Effector memory CD8-positive, alpha-beta T cell (primary cell): Measurements from ENCODE around the gene EPHA8.

Experiments
- ATAC-seq: fragments of 150-1000 bp; cut with Tn5 transposase; replicated peaks from 2 replicates; pipeline ENCODE4 v1.10.0; 2021; ENCODE audit warnings: mild to moderate bottlenecking, moderate library complexity
- DNase-seq, 3 experiments: peaks; one replicate each; pipeline ENCODE4 v3.0.0; 2021
- H3K27ac Mint-ChIP-seq, 2 donors: one replicate each; pipeline ENCODE4 v1.8.0; 2022; ENCODE audit warnings: mild to moderate bottlenecking in 2 of 2, mixed read lengths in 2 of 2, moderate library complexity in 2 of 2
- H3K27me3 Mint-ChIP-seq, 2 donors: one replicate each; pipeline ENCODE4 v1.8.0; 2022; ENCODE audit warnings: mixed read lengths in 2 of 2
- H3K36me3 Mint-ChIP-seq: one replicate; pipeline ENCODE4 v1.8.0; 2022; ENCODE audit warnings: mild to moderate bottlenecking, moderate library complexity, mixed read lengths; ENCODE audit not compliant: insufficient read depth
- H3K4me1 Mint-ChIP-seq, 2 donors: one replicate each; pipeline ENCODE4 v1.8.0; 2022; ENCODE audit warnings: low read depth in 2 of 2, mixed read lengths in 2 of 2
- H3K4me3 Mint-ChIP-seq, 2 donors: one replicate each; pipeline ENCODE4 v1.8.0; 2022; ENCODE audit warnings: mild to moderate bottlenecking in 2 of 2, mixed read lengths in 2 of 2, moderate library complexity in 2 of 2
- H3K9me3 Mint-ChIP-seq, 2 donors: one replicate each; pipeline ENCODE4 v1.8.0; 2022; ENCODE audit warnings: mixed read lengths in 2 of 2

Gene EPHA8

DNA sequence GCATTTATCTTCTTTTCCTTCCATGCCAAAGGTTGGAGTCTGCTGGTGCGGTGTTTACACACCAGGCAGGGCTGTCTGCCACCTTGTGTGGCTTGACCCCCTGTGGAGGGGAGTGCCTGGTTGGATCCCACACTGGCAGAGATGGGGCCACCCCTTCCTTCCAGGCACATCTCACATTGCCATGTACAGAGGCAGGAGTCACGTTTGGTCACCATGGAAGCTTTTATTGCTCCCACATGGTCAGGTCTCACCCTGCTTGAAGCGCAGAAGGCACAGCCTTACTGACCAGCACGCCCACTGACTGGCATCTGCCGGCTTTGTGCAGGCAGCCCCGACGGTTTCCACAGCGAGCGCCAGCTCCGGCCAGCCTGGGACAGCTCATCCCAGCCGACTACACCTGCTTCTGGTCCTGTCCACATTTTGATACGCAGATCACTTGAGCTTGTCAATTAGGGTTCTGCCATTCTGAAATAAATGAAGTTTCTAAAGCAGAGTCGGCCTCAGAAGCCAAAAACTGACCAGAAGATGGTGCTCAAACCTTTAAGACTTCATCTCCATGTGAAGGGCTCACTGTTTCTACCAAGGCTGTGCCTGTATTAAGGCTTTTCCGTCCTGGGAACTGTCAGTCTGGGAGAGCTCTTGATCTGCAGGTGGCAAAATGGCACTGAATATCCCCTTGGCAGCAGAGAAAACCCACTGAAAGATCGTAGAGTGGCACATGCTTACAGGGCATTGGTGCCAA lies 35.6 kb upstream of the EPHA8 start:
- no peaks in the 10 kb centered on the region for H3K9me3 Mint-ChIP-seq
- H3K27ac Mint-ChIP-seq: peak overlapping the region in 1 of 2 donors; percentile 47
- DNase-seq (no peak), ATAC-seq (no peak)
- H3K27me3 Mint-ChIP-seq: no peaks in the 10 kb centered on the region
- H3K36me3 Mint-ChIP-seq: peaks cover 34% of the 10 kb centered on the region
- H3K4me3 Mint-ChIP-seq: no peak overlapping the region
- no peaks in the 10 kb centered on the region for H3K4me1 Mint-ChIP-seq

DNA sequence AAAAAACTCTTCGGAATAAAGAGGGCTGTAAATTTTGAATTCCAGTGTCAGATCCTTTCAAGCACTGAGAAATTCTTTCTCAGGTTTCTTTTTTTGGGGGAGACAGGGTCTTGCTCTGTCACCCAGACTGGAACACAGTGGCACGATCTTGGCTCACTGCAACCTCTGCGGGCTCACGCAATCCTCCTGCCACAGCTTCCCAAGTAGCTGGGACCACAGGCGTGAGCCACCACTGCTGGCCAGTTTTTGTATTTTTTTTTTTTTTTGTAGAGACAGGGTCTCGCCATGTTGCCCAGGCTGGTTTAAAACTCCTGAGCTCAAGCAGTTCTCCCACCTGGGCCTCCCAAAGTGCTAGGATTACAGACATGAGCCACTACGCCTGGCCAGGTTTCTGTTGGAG lies 34.8 kb upstream of the EPHA8 start:
- Mint-ChIP-seq H3K36me3 (peaks cover 27% of the 10 kb centered on the region), H3K27ac (peak overlapping the region in 1 of 2 donors; percentile 47), H3K4me3 (no peak overlapping the region), H3K9me3 (no peaks in the 10 kb centered on the region), H3K27me3 (no peaks in the 10 kb centered on the region), H3K4me1 (no peaks in the 10 kb centered on the region)
- ATAC-seq (no peak), DNase-seq (no peak)

DNA sequence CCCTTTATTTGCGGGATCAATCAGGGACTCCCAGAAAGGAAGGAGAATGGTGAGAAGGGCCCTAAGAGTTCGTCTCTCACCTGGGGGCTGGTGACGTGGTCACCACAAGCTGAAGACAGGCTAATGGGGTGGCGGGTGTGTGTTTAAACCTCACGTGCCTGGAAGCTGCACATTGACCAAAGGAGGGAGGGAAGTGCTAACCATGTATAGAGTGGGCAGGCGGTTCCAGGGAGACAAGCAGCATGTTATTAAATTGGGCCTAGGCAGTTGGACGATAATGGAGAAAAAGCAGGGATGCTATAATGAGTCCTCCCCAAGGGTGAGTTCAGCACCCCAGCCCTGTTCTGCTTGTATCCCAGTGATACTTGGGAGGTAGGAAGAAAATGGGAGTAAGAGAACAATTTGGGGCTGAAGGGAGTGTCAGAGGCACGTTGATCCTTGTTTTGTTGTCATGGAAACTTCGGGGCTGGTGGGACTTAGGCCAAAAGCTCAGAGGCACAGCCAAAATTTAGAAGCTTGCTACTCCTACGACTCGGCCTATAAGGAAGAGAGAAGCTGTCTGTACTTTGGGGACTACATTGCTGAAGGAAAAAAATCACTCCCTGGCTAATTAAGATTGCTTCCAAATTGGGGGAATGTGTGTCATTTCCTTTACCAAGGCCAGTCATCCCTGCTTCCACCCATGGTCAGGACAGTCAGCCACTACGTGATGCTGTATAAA lies 33.2 kb upstream of the EPHA8 start:
- Mint-ChIP-seq H3K27ac (peak overlapping the region in 1 of 2 donors; percentile 2), H3K4me3 (no peak overlapping the region), H3K9me3 (no peaks in the 10 kb centered on the region), H3K27me3 (no peaks in the 10 kb centered on the region), H3K36me3 (peaks cover 15% of the 10 kb centered on the region), H3K4me1 (no peaks in the 10 kb centered on the region)
- DNase-seq (no peak), ATAC-seq (no peak)

DNA sequence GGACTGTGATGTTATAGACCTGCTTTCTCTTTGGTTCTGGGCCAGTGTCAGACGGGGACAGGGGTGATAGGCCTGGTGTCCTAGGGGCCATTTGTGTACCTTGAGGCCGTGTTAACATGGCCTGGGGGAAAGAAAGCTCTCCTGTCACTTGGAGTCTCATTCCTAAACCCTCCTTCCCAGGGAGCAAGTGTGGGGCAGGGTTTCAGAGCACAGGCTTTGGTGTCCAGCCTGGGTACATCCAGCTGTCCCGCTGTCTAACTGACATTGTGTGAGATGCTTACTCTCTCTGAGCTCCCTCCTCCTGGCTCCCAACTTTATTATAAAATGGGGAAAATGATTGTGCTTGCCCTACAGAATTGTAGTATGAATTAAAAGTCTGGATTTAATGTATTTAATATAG lies 32.6 kb upstream of the EPHA8 start:
- Mint-ChIP-seq H3K9me3 (no peaks in the 10 kb centered on the region), H3K27ac (no peak overlapping the region), H3K4me3 (no peak overlapping the region), H3K27me3 (no peaks in the 10 kb centered on the region), H3K36me3 (peaks cover 15% of the 10 kb centered on the region), H3K4me1 (no peaks in the 10 kb centered on the region)
- no peak for DNase-seq
- ATAC-seq: no peak

DNA sequence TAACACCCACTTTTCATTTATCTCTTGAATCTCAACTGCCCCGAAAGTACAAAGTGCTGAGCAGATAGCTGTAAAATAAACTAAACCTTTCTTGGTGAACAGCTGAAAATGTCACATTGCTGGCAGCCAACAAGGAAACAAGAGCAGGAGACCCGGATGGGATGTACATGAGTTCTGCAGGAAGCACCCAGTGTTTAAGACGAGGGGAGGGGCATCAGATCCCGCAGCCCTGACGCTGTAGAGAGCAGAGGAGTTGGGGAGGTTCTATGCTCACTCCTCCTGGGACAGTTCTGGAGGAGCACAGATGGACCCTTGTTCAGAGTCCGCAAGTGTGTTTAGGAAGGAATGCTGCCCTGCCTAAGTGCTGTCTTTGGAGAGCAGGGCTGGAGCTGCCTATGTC lies 32.0 kb upstream of the EPHA8 start:
- no peak for ATAC-seq
- no peaks in the 10 kb centered on the region for H3K9me3 Mint-ChIP-seq
- peaks cover 15% of the 10 kb centered on the region for H3K36me3 Mint-ChIP-seq
- no peaks in the 10 kb centered on the region for H3K27me3 Mint-ChIP-seq
- H3K4me3 Mint-ChIP-seq: no peak overlapping the region
- no peak overlapping the region for H3K27ac Mint-ChIP-seq
- no peaks in the 10 kb centered on the region for H3K4me1 Mint-ChIP-seq
- no peak for DNase-seq

DNA sequence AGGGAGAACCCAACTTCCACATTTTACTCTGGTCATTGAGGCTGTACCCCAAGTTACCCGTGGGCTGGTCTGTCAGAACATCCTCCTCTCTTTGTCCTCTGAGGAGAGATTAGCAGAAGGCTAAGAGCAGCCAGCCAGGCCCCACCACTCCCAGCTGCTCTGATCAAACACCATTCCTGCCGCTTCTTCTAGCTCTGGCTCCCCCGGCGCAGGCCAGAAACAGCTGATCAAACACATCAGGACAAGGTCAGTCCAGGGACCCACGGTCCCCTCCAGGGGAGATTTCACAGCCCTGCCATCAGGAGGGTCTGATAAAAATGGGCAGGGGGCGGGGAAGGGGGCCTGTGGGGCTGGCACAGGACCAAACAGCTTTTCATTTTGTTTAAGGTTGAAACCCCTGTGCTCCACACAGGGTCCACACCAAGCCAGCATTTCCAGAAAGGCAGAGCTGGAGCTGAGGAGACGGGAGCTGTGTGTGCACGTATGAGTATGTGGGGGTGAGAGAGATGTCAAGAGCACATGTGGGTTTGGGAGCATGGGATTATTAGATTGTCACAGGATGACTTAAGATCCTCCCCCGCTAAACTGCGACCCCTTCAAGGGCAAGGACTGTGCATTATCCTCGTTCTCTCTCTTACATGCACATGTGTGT lies 29.9 kb upstream of the EPHA8 start:
- no peaks in the 10 kb centered on the region for H3K27me3 Mint-ChIP-seq

DNA sequence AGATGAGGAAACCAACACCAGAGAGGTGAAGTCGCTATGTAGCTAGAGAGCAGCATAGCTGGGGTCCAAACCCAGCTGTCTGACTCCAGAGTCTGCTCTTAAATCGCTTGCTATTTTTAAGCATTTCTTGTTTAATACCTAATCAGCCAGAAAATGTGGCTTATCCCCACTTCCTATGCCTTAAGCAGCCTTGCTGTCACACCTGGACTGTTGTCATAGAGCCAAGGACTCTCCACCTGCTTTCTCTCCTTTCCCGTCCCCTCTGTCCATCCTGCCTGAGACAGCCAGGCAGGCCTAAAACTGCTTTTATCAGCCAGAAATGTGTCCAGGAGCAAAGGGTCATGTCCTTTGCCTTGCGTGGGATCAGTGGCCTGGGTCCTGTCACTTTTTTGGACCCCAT lies 28.3 kb upstream of the EPHA8 start:
- peaks cover 4 to 7% of the 10 kb centered on the region in 2 donors for H3K4me1 Mint-ChIP-seq
- H3K27me3 Mint-ChIP-seq: no peaks in the 10 kb centered on the region
- no peaks in the 10 kb centered on the region for H3K36me3 Mint-ChIP-seq
- H3K4me3 Mint-ChIP-seq: no peak overlapping the region
- peak overlapping the region in 1 of 2 donors; percentile 33 for H3K27ac Mint-ChIP-seq
- ATAC-seq (no peak), DNase-seq (no peak)
- H3K9me3 Mint-ChIP-seq: no peaks in the 10 kb centered on the region

More for the DNA sequence above, 29.9 kb upstream of the EPHA8 start:
- Mint-ChIP-seq H3K4me1 (peaks cover 2 to 3% of the 10 kb centered on the region in 2 donors), H3K36me3 (peaks cover 3% of the 10 kb centered on the region), H3K4me3 (no peak overlapping the region), H3K9me3 (no peaks in the 10 kb centered on the region), H3K27ac (no peak overlapping the region)
- no peak for ATAC-seq
- DNase-seq: no peak

DNA sequence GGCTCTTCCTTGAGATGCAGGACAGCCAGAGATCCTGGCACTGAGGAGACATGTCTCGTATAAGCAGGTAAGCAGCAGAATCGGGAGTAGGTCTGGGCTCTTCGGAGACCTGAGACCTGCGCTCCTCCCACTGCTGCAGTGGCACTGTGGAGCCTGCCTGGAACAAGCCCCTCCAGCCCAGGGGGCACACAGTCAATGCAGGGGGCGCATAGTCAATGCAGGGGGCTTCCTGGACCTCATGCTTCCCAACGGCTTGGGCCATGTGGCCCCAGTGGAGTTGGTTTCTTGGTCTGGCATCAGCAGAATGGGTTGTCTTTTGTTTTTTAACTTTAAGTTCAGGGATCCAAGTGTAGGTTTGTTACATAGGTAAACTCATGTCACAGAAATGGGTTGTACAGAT lies 27.9 kb upstream of the EPHA8 start:
- DNase-seq (no peak), ATAC-seq (no peak)
- Mint-ChIP-seq H3K4me3 (no peak overlapping the region), H3K9me3 (no peaks in the 10 kb centered on the region), H3K27me3 (no peaks in the 10 kb centered on the region), H3K4me1 (peaks cover 4 to 7% of the 10 kb centered on the region in 2 donors), H3K36me3 (no peaks in the 10 kb centered on the region), H3K27ac (peak overlapping the region in 1 of 2 donors; percentile 33)

DNA sequence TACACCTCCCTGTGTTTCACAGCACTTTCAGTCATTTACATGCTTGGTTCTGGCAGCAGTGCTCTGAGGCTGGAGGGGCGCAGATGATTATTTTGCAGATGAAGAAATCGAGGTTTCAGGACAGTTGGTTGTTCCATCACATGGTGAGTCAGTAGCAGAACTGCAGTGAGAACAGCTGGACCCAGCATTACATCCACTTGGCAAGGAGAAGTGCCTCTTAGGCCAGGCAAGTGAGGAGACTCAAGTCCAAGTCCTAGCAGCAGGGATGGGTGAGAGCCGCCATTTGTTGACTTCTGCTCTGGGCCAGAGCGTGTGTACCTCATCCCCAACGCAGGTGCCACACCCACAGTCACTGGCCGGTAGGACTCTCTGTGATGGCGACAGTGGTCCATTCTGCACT lies 26.8 kb upstream of the EPHA8 start:
- Mint-ChIP-seq H3K27ac (no peak overlapping the region), H3K4me1 (peaks cover 4 to 7% of the 10 kb centered on the region in 2 donors), H3K27me3 (no peaks in the 10 kb centered on the region), H3K36me3 (no peaks in the 10 kb centered on the region), H3K4me3 (no peak overlapping the region), H3K9me3 (no peaks in the 10 kb centered on the region)
- DNase-seq: no peak
- ATAC-seq: no peak

DNA sequence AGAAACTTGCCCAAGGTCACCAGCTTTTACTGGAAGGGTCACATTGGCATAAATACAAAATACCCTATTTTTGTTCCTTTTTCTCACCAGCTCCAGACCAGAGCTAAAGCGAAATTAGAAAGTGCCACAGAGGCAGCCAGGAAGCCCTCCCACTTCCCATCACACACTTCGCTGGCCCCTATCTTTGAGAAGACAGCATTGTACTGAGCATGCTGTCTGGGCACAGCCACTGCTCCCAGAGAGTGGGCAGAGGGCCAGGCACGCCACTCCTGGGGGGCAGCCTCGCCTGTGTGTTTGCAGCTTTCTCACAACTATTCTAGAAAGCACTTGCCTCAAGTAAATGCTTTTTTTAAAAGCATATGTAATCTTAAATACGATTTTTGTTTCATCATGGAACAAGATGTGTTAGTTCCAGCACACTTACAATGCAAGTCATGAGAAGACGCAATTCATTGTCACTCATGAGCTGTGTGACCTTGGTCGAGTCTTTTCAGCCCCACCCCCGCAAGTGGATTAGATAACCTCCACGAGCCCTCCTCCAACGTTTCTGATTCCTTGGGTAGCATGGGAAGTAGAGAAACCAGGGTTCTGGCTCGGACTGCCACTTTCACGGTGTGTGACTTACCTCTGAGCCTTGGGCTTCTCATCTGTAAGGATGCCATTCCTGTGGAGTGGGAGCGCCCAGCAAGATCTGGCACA lies 25.7 kb upstream of the EPHA8 start:
- H3K27ac Mint-ChIP-seq: no peak overlapping the region
- no peak overlapping the region for H3K4me3 Mint-ChIP-seq
- H3K4me1 Mint-ChIP-seq: peaks cover 4 to 7% of the 10 kb centered on the region in 2 donors

DNA sequence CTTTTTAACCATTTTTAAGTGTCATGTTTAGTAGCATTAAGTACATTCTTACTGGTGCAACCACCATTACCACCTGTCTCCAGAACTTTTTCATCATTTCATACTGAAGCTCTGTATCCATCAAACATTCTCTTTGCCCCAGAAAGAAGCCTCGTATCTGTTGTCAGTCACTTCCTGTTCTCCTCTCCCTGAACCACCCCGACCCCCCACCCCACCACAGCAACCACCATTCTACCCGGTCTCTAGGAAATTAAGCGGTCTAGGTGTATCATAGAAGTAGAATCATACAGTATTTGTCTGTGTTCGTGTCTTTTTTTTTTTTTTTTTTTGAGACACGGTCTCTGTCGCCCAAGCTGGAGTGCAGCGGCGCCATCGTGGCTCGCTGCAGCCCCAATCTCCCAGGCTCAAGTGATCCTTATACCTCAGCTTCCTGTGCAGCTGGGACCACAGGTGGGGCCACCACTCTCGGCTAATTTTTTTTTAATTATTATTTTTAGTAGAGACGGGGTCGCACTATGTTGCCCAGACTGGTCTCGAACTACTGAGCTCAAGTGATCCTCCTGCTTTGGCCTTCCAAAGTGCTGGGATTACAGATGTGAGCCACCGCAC lies 23.7 kb upstream of the EPHA8 start:
- Mint-ChIP-seq H3K27me3 (peaks cover 0 to 10% of the 10 kb centered on the region in 2 donors), H3K27ac (no peak overlapping the region), H3K4me1 (peaks cover 4 to 7% of the 10 kb centered on the region in 2 donors), H3K9me3 (no peaks in the 10 kb centered on the region), H3K36me3 (no peaks in the 10 kb centered on the region), H3K4me3 (no peak overlapping the region)
- ATAC-seq (no peak), DNase-seq (no peak)

More for the DNA sequence above, 25.7 kb upstream of the EPHA8 start:
- no peak for DNase-seq
- H3K27me3 Mint-ChIP-seq: no peaks in the 10 kb centered on the region
- no peaks in the 10 kb centered on the region for H3K9me3 Mint-ChIP-seq
- ATAC-seq: no peak
- no peaks in the 10 kb centered on the region for H3K36me3 Mint-ChIP-seq

DNA sequence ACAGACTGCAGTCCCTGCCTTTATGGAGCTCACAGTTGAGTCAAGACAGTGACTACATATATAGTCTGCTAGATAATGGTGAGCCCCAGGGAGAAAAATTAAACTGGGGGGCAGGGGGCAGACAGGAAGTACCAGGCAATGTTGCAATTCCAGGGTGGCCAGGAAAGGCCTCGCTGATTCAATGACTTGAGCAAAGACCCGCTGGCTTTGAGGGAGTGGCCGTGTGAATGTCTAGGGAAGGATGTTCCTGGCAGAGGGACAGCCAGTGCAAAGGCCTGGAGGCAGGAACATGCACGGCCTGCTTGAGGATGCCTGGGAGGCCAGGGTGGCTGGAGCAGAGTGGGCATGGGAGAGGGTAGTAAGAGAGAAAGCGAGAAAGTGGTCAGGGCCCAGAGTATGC lies 23.0 kb upstream of the EPHA8 start:
- H3K36me3 Mint-ChIP-seq: no peaks in the 10 kb centered on the region
- no peaks in the 10 kb centered on the region for H3K9me3 Mint-ChIP-seq
- no peak overlapping the region for H3K4me3 Mint-ChIP-seq
- no peak for DNase-seq
- ATAC-seq: no peak
- H3K27me3 Mint-ChIP-seq: peaks cover 3 to 10% of the 10 kb centered on the region in 2 donors
- H3K27ac Mint-ChIP-seq: no peak overlapping the region
- H3K4me1 Mint-ChIP-seq: peaks cover 4 to 7% of the 10 kb centered on the region in 2 donors

DNA sequence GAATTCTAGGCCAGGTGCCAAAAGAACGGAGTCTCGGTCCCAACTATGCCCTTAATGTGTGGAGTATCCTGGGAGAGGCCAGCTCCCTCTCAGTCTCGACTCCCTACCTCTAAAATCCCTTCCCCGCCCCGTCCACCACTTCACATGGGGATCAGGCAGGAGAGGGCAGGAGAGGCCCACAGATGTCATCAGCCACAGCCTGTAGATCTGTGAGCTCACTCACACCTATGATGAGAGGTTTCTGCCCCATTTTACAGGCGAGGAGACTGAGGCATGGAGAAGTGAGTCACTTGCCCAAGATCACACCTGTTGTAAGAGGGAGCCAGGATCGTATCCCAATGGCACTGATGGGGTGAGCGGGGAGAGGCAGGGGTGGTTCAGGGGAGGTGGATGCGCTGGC lies 20.4 kb upstream of the EPHA8 start:
- no peak for ATAC-seq
- no peak for DNase-seq
- H3K9me3 Mint-ChIP-seq: no peaks in the 10 kb centered on the region
- peaks cover 4 to 6% of the 10 kb centered on the region in 2 donors for H3K4me1 Mint-ChIP-seq
- no peak overlapping the region for H3K4me3 Mint-ChIP-seq
- no peaks in the 10 kb centered on the region for H3K36me3 Mint-ChIP-seq
- H3K27ac Mint-ChIP-seq: no peak overlapping the region
- H3K27me3 Mint-ChIP-seq: peaks cover 25 to 36% of the 10 kb centered on the region in 2 donors
